Fibroblast of the aortic adventitia (primary cell): ENCODE results near the gene FMNL1. TPM values are rescaled to one million over a fixed set of nuclear protein-coding genes. Genes with fewer than 3 reads are reported as not detected.

Experiments
- DNase-seq: peaks from one replicate; pipeline ENCODE4 v3.0.0-alpha.2; 2010; ENCODE audit warnings: low read depth
- H3K4me3 ChIP-seq: 2 replicates; pipeline ENCODE4 v1.5.1; 2011; ENCODE audit warnings: low read depth, mild to moderate bottlenecking, control low read depth, low read length, moderate library complexity
- CTCF ChIP-seq: IDR thresholded peaks from 2 replicates; pipeline ENCODE4 v1.5.1; 2011; ENCODE audit warnings: mild to moderate bottlenecking, low read length, control low read depth, inconsistent platforms; ENCODE audit not compliant: insufficient read depth
- total RNA-seq: library from RNA; depleted of rRNA; stranded (reverse); fragments of >200 nt; gene quantifications from 2 replicates; pipeline ENCODE4 v1.2.3, GENCODE V29; 2012; ENCODE audit warnings: low replicate concordance

The FMNL1 gene
- total RNA-seq, 1 donor = 0.81 TPM

DNA sequence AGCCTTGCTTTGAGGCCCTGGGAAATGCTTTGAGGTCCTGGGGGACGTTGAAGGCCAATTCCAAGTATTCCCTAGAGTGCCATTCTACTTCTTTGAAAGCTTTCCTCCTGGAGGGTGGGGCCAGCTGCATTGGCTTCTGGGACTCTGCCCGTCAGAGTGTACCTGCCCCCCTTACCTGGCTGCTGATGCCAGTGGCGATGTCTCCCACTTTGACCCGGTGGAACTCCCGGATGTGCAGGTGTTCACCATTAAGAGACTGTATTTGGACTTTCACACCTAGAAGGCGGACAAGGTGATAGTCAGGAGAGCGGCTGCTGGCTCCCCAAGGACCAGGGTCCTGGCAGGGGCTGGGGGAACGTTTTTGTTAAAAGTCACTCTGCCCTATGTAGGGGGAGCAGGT lies 43.3 kb downstream of the FMNL1 start:
- no peak for TF ChIP-seq CTCF
- H3K4me3 ChIP-seq = no peak overlapping the region
- DNase-seq = no peak

DNA sequence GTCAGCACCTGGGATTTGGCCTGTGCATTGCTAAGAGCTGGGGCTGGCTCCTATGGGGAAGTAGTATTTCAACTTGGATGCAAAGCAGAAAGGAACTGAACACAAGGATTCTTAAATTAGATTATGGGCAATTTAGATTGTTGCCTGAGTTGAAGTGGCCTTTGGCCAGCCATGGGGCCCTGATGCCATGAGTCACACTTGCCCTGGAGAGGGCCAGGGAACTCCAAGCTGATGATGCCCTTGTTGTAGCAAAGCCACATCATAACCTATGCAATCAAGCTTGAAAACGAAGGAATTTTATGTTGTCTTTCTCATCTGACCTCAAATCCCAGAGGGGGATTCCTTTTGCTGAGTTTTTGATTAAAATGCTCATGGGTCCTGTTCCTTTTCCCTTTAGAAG lies 44.1 kb downstream of the FMNL1 start:
- no peak for TF ChIP-seq CTCF
- no peak overlapping the region for H3K4me3 ChIP-seq
- DNase-seq = peak; percentile 93

- DNase-seq = no peak
- no peak overlapping the region for H3K4me3 ChIP-seq
- TF ChIP-seq CTCF = no peak
Measured at GRCh38 chr17:45266372-45266926, 44.8 kb downstream of the FMNL1 start.

DNA sequence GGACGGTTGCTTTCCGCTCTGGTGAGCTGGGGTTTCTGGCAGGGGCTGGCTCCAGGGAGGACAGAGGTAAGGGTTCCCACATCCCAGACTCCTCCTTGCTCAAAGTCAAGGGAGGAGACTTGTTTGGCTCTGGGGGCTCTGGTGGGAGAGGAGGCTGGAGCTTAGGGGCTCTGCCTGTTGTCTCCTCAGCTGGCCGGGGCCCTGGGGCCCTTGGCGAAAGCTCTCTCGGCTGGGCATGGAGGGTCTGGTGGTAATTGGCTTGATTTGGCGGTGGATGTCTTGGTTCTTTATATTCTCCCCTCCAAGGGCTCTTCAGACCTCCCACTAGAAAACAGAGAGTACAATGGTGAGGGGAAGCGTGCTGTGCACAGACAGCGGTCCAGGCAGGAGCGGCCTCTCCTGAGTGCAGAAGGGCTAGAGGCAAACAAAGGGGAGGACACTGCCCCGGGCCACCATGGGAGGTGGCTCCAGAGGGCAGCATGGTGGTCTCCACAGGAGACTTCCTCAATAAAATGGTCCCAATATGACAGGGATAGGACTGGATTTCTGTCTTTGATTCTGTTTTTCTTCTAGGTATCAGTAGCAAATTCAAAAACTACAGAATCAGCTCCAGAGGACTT lies 45.9 kb downstream of the FMNL1 start:
- H3K4me3 ChIP-seq = no peak overlapping the region
- TF ChIP-seq CTCF = no peak
- no peak for DNase-seq

DNA sequence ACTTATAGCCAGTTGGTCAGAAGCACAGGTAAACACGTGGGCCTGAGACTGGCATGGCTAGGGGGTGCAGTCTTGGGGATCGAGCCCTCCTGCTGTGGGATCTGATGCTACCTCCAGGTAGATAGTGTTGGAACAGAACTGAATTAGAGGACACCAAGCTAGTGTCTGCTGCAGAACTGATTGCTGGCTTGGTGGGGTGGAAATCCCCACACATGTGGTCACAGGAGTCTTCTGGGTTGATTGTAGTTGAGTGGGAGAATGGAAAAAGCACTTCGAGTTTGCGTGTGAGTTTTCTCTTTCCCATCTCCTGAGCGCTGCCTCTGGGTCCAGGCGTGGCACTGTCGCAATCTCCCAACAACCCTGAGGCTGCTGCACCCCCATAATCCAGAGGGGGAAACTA lies 48.2 kb downstream of the FMNL1 start:
- H3K4me3 ChIP-seq = no peak overlapping the region
- no peak for TF ChIP-seq CTCF
- no peak for DNase-seq

- peak; percentile 63 for TF ChIP-seq CTCF
- no peak for DNase-seq
Measured at GRCh38 chr17:45270828-45271418, 49.2 kb downstream of the FMNL1 start.

More at GRCh38 chr17:45270828-45271418, 49.2 kb downstream of the FMNL1 start:
- H3K4me3 ChIP-seq = no peak overlapping the region
